Fibroblast of skin of back (primary cell): ENCODE data around the gene PDZD2.
A peak's percentile ranks its signal among the peaks of the same experiment; 100 is the strongest.

Experiments used
- DNase-seq: peaks from one replicate; pipeline ENCODE4 v3.0.0-alpha.2; 2013

The PDZD2 gene

GRCh38 chr5:32087086-32088082 is 448.5 kb downstream of the PDZD2 start:
- no peak for DNase-seq

- no peak for DNase-seq
Observed at GRCh38 chr5:32088214-32088613, 449.3 kb downstream of the PDZD2 start.

GRCh38 chr5:32089146-32090000 is 450.4 kb downstream of the PDZD2 start:
- DNase-seq: no peak

- no peak for DNase-seq
Observed at GRCh38 chr5:32090026-32090754, 451.3 kb downstream of the PDZD2 start.

GRCh38 chr5:32090755-32091128 is 451.8 kb downstream of the PDZD2 start:
- no peak for DNase-seq

GRCh38 chr5:32092938-32093812 is 454.2 kb downstream of the PDZD2 start:
- DNase-seq: peak; percentile 74

- DNase-seq: no peak
Observed at GRCh38 chr5:32094691-32095090, 455.8 kb downstream of the PDZD2 start.

GRCh38 chr5:32095261-32095671 is 456.3 kb downstream of the PDZD2 start:
- no peak for DNase-seq

- DNase-seq: peak; percentile 38
Observed at GRCh38 chr5:32096891-32097595, 458.1 kb downstream of the PDZD2 start.

GRCh38 chr5:32098291-32098690 is 459.4 kb downstream of the PDZD2 start:
- DNase-seq: no peak

- DNase-seq: no peak
Observed at GRCh38 chr5:32098890-32099310, 460.0 kb downstream of the PDZD2 start.

- no peak for DNase-seq
Observed at GRCh38 chr5:32099486-32100035, 460.6 kb downstream of the PDZD2 start.

- DNase-seq: no peak
Observed at GRCh38 chr5:32100230-32100629, 461.3 kb downstream of the PDZD2 start.

- no peak for DNase-seq
Observed at GRCh38 chr5:32100691-32101302, 461.9 kb downstream of the PDZD2 start.

GRCh38 chr5:32102254-32102986 is 463.5 kb downstream of the PDZD2 start:
- DNase-seq: no peak

GRCh38 chr5:32103521-32103920 is 464.6 kb downstream of the PDZD2 start:
- DNase-seq: no peak

GRCh38 chr5:32107291-32107690 is 468.4 kb downstream of the PDZD2 start:
- no peak for DNase-seq

GRCh38 chr5:32108167-32108566 is 469.2 kb downstream of the PDZD2 start:
- no peak for DNase-seq

GRCh38 chr5:32109236-32109635 is 470.3 kb downstream of the PDZD2 start:
- DNase-seq: peak; percentile 49
